ENCODE measurements around the gene GNAZ.

DNA sequence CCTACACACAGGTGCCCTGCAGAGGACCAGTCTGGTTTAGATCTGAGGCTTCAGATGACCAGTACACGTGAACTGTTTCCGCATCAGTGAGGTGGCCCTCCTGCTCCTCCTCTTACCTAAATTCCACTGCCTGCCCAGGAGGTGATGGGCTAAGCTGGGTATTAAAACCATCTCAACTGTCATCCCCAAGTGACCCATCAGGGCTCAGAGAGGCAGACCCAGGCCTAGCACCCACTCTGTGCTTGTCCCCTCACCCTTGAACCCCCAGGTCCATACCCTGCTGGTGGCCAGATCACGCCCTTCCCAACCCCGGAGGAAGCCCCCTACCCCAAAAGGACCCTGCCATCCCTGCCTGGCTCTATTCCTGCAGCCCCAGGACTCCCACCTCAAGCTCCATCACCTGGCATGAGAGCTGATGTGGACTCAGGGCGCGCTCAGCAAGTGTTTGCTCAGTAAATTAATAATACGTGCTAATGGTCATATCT is 50.1 kb downstream of the GNAZ start:
- TF ChIP-seq, protein P1, sequence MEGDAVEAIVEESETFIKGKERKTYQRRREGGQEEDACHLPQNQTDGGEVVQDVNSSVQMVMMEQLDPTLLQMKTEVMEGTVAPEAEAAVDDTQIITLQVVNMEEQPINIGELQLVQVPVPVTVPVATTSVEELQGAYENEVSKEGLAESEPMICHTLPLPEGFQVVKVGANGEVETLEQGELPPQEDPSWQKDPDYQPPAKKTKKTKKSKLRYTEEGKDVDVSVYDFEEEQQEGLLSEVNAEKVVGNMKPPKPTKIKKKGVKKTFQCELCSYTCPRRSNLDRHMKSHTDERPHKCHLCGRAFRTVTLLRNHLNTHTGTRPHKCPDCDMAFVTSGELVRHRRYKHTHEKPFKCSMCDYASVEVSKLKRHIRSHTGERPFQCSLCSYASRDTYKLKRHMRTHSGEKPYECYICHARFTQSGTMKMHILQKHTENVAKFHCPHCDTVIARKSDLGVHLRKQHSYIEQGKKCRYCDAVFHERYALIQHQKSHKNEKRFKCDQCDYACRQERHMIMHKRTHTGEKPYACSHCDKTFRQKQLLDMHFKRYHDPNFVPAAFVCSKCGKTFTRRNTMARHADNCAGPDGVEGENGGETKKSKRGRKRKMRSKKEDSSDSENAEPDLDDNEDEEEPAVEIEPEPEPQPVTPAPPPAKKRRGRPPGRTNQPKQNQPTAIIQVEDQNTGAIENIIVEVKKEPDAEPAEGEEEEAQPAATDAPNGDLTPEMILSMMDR (IDR thresholded peaks at IDR 0.05) = no peak
- no peak for TF ChIP-seq EZH2 (IDR thresholded peaks at IDR 0.05; ENCODE audit: borderline replicate concordance, insufficient read depth, low read depth, low read length, poor library complexity, severe bottlenecking)

All from B cell (primary cell).